Measurements from ENCODE around the gene TRMU. TPM values are rescaled to one million over a fixed set of nuclear protein-coding genes. Genes with fewer than 3 reads are reported as not detected.
A peak's percentile ranks its signal among the peaks of the same experiment; 100 is the strongest.

Gene TRMU
- total RNA-seq, 2 experiments from 2014 or later: 87.2 to 98.1 TPM

DNA sequence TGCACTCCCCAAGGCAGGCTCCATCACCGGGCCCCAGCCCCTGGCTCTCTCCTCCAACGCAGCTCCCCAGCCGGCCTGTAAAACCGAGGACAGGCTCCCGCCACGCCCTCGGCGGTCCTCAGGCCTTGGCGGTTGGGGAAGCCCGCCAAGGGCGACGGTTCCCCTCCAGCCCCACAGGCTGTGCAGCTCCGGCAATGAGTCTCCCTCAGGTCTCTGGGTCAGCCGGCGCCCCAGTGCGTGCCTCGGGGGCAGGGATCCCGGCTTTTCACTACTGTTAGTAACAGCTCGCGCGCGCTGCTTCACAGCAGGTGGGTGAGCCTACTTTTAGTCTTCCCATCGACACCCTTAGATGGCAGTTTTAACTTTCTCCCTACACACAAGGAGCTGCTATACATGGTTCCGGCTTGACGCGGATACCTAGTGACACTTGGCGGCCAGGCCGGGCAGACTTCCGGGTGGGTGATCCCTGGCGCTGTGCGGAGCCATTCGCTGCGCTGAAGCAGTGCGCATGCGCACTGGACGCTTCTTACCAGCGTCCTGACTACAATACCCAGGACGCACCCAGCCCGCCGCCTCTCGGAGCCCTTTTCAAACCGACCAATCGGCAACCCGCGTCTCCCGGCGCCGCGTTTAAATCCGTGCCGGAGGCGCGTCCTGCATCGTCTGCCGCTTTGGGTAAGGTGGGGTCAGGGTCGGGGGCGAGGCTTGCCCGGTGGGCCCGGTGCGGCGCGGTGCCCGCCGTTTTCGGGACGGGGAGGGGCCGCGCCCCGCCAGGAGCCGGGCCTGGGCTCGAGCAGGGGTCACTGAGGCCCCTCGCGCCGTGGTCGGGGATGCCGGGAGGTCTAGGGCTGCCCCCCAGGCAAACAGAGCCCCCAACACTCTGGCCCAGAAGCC lies 39.0 kb upstream of the TRMU start, which contains the start of gene GTSE1:
TSS of gene GTSE1 (plus strand) at position 614 of the 894 bp plus-strand sequence. CDS start 531 bp downstream, outside the sequence.
- ATAC-seq (peak; percentile 98), DNase-seq (peak; percentile 99)
- intact Hi-C loops (cut with micrococcal nuclease): loop anchor here (5.0 kb wide), 1 partner anchor 174 kb away; no protein-coding TSS in a partner anchor
- Mint-ChIP-seq H3K4me3 (peak within 1 kb of the TSS; percentile 91), H3K9me3 (no peaks in the 10 kb centered on the region), H3K36me3 (ENCODE audit: low read depth) (peaks cover 38% of the 10 kb centered on the region), H3K4me1 (ENCODE audit: low read depth) (peaks cover 23% of the 10 kb centered on the region), H3K27ac (peak within 1 kb of the TSS; percentile 94), H3K27me3 (peaks cover 4% of the 10 kb centered on the region)
- TF ChIP-seq, protein P1, sequence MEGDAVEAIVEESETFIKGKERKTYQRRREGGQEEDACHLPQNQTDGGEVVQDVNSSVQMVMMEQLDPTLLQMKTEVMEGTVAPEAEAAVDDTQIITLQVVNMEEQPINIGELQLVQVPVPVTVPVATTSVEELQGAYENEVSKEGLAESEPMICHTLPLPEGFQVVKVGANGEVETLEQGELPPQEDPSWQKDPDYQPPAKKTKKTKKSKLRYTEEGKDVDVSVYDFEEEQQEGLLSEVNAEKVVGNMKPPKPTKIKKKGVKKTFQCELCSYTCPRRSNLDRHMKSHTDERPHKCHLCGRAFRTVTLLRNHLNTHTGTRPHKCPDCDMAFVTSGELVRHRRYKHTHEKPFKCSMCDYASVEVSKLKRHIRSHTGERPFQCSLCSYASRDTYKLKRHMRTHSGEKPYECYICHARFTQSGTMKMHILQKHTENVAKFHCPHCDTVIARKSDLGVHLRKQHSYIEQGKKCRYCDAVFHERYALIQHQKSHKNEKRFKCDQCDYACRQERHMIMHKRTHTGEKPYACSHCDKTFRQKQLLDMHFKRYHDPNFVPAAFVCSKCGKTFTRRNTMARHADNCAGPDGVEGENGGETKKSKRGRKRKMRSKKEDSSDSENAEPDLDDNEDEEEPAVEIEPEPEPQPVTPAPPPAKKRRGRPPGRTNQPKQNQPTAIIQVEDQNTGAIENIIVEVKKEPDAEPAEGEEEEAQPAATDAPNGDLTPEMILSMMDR (IDR thresholded peaks at IDR 0.05): peak; percentile 11
- ChIA-PET POLR2A (interaction anchor here (0.6 to 2.4 kb wide), 10 partner anchors 10 to 162 kb away, joined by 3 to 7 read pairs (median 4); partner anchors contain the start of genes CDPF1 and PPARA), CTCF (interaction anchor here (0.7 to 2.1 kb wide), 7 partner anchors 8 to 302 kb away, joined by 3 to 8 read pairs (median 4); partner anchors contain the start of gene CDPF1)

DNA sequence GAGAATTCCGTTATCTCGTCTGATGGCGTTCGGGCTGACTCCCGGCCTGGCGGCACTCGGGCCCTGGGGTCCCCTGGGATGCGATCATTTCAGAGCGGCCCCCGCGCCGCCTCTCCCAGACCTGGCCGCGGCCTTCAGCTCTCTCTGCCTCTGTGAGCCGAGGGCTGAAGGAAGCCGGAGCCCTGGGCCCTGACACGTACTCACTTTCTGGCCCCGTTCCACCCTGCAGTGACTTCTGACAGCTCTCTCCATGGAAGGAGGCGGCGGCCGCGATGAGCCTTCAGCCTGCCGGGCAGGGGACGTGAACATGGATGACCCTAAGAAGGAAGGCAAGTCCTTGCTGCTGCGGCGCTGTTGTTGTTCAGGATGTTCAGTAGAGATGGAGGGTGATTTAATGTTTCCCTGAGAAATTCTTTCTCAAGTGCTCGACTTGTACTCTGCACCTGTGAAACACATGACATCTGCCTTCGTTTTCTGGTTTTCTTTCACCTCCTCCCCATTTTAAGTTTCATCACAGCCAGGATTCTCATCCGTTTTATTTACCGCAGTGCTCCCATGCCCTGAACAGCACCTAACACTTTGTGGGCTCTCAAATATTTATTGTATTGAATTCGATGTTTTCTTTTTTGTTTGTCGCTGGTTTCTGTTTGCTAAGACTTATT lies 38.2 kb upstream of the TRMU start:
- TF ChIP-seq, protein P1 (IDR thresholded peaks at IDR 0.05): no peak
- peaks cover 36% of the 10 kb centered on the region for H3K36me3 Mint-ChIP-seq (ENCODE audit: low read depth)
- H3K27me3 Mint-ChIP-seq: peaks cover 4% of the 10 kb centered on the region
- peak; percentile 49 for DNase-seq
- peak overlapping the region; percentile 91 for H3K4me3 Mint-ChIP-seq
- H3K4me1 Mint-ChIP-seq (ENCODE audit: low read depth): peaks cover 23% of the 10 kb centered on the region
- intact Hi-C loops (cut with micrococcal nuclease): loop anchor here (5.0 kb wide), 1 partner anchor 175 kb away; no protein-coding TSS in a partner anchor
- peak; percentile 8 for ATAC-seq
- CTCF ChIA-PET: interaction anchor here (0.9 kb wide), 1 partner anchor 303 kb away, joined by 3 read pairs; no protein-coding TSS in a partner anchor
- POLR2A ChIA-PET: interaction anchor here (1.7 to 2.4 kb wide), 2 partner anchors 10 to 146 kb away, joined by 3 to 7 read pairs; partner anchors contain the start of gene PPARA
- H3K9me3 Mint-ChIP-seq: no peaks in the 10 kb centered on the region
- H3K27ac Mint-ChIP-seq: peak overlapping the region; percentile 9

DNA sequence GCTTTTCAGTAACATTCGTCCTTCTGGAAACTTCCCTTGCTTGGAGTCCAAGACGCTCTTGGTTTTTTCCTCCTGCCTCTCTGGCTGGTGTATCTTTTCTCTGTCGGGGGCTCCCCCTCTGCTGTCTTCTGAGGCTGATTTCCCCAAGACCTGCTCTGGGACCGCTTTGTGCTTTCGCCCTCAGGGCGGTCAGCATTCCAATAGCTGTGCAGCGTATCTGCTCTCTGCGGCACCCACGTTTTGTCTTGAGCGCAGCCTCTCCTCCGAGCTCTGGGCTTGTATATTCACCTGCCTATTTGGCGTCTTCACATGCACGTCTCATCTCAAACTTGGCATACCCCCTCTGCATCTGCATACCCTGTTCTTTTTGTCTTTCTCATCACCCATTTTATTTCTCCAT lies 36.4 kb upstream of the TRMU start:
- TF ChIP-seq, protein P1 (IDR thresholded peaks at IDR 0.05): no peak
- ATAC-seq (no peak), DNase-seq (no peak)
- ChIA-PET CTCF (interaction anchor here (0.8 to 2.1 kb wide), 2 partner anchors 16 to 177 kb away, joined by 3 to 6 read pairs; no protein-coding TSS in a partner anchor), POLR2A (interaction anchor here (0.6 to 1.2 kb wide), 2 partner anchors 10 to 63 kb away, joined by 3 read pairs; no protein-coding TSS in a partner anchor)
- H3K4me1 Mint-ChIP-seq (ENCODE audit: low read depth): peaks cover 18% of the 10 kb centered on the region
- no peak overlapping the region for H3K27ac Mint-ChIP-seq
- H3K36me3 Mint-ChIP-seq (ENCODE audit: low read depth): peaks cover 35% of the 10 kb centered on the region
- peaks cover 4% of the 10 kb centered on the region for H3K27me3 Mint-ChIP-seq
- H3K4me3 Mint-ChIP-seq: peak overlapping the region; percentile 91
- no peaks in the 10 kb centered on the region for H3K9me3 Mint-ChIP-seq
- intact Hi-C loops (cut with micrococcal nuclease): loop anchor here (5.0 kb wide), 1 partner anchor 177 kb away; no protein-coding TSS in a partner anchor

DNA sequence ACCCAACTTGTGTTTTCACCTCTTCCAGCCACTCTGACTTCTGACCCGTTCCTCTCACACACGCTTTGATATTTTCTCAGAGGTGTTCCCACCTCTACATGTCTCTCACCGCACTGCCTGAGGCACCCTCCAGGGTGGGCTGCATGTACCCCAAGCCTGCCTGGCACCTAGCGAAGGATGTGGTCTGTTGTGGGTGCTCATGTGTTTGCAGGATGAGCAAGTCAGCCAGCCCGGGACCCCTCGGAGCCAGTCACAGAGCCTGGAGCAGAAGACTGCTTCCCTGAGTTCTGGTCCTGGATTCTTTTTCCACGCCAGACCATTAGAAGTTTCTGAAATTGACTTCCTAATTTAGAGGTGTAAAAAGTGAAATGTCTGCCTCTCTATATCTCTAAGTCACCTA lies 35.0 kb upstream of the TRMU start:
- H3K27ac Mint-ChIP-seq: no peak overlapping the region

More for the DNA sequence above, 35.0 kb upstream of the TRMU start:
- CTCF ChIA-PET: interaction anchor here (2.1 kb wide), 1 partner anchor 178 kb away, joined by 6 read pairs; no protein-coding TSS in a partner anchor
- Mint-ChIP-seq H3K27me3 (peaks cover 4% of the 10 kb centered on the region), H3K9me3 (no peaks in the 10 kb centered on the region), H3K36me3 (ENCODE audit: low read depth) (peaks cover 37% of the 10 kb centered on the region), H3K4me1 (ENCODE audit: low read depth) (peaks cover 18% of the 10 kb centered on the region), H3K4me3 (no peak overlapping the region)
- TF ChIP-seq, protein P1 (IDR thresholded peaks at IDR 0.05): no peak
- POLR2A ChIA-PET: no interaction called here
- ATAC-seq (no peak), DNase-seq (no peak)
- intact Hi-C loops (cut with micrococcal nuclease): no loop called here
